GM23248 (cell line): ENCODE data around the gene SLC34A1. TPM values are rescaled to one million over a fixed set of nuclear protein-coding genes. Genes with fewer than 3 reads are reported as not detected.

Experiments used
- DNase-seq: peaks from one replicate; pipeline ENCODE4 v3.0.0-alpha.2; 2015
- H2AFZ ChIP-seq: fragments of 200-600 bp; sonication (generic); 2 replicates; pipeline ENCODE4 v1.6.1; 2016; ENCODE audit warnings: antibody characterized with exemption
- H3F3A ChIP-seq: fragments of 200-600 bp; sonication (generic); 2 replicates; pipeline ENCODE4 v1.6.1; 2016; ENCODE audit warnings: mild to moderate bottlenecking, antibody characterized with exemption, mixed run types; ENCODE audit not compliant: insufficient read depth
- H3K27ac ChIP-seq: fragments of 200-600 bp; sonication (generic); 2 replicates; pipeline ENCODE4 v1.5.1; 2016; ENCODE audit warnings: mild to moderate bottlenecking
- H3K27me3 ChIP-seq: fragments of 200-600 bp; sonication (generic); replicated peaks from 2 replicates; pipeline ENCODE4 v1.6.1; 2016; ENCODE audit warnings: mild to moderate bottlenecking; ENCODE audit not compliant: insufficient read depth
- H3K36me3 ChIP-seq: fragments of 200-600 bp; sonication (generic); 2 replicates; pipeline ENCODE4 v1.6.1; 2016; ENCODE audit warnings: low read depth, mild to moderate bottlenecking
- H3K4me1 ChIP-seq: fragments of 200-600 bp; sonication (generic); 2 replicates; pipeline ENCODE4 v1.6.1; 2016; ENCODE audit warnings: mild to moderate bottlenecking; ENCODE audit not compliant: insufficient read depth
- H3K4me2 ChIP-seq: fragments of 200-600 bp; sonication (generic); one replicate; pipeline ENCODE4 v1.6.1; 2016; ENCODE audit warnings: mild to moderate bottlenecking; ENCODE audit not compliant: unreplicated experiment
- H3K4me3 ChIP-seq: fragments of 200-600 bp; sonication (generic); 2 replicates; pipeline ENCODE4 v1.5.1; 2016; ENCODE audit warnings: mild to moderate bottlenecking
- H3K79me2 ChIP-seq: fragments of 200-600 bp; sonication (generic); 2 replicates; pipeline ENCODE4 v1.6.1; 2016; ENCODE audit warnings: mild to moderate bottlenecking; ENCODE audit not compliant: insufficient read depth
- H3K9ac ChIP-seq: fragments of 200-600 bp; sonication (generic); 2 replicates; pipeline ENCODE4 v1.6.1; 2016; ENCODE audit warnings: mild to moderate bottlenecking
- H3K9me2 ChIP-seq: fragments of 200-600 bp; sonication (generic); 2 replicates; pipeline ENCODE4 v1.6.1; 2016; ENCODE audit warnings: mixed run types, mild to moderate bottlenecking, moderate library complexity; ENCODE audit not compliant: insufficient read depth
- H3K9me3 ChIP-seq: fragments of 200-600 bp; sonication (generic); one replicate; pipeline ENCODE4 v1.6.1; 2017; ENCODE audit warnings: low read depth
- H4K20me1 ChIP-seq: fragments of 200-600 bp; sonication (generic); 2 replicates; pipeline ENCODE4 v1.6.0; 2016; ENCODE audit not compliant: insufficient read depth
- EZH2 ChIP-seq: fragments of 200-600 bp; sonication (generic); IDR thresholded peaks from 2 replicates; pipeline ENCODE4 v1.6.1; 2018; ENCODE audit warnings: antibody characterized with exemption, mild to moderate bottlenecking; ENCODE audit not compliant: insufficient read depth, poor library complexity, severe bottlenecking
- EZH2phosphoT487 ChIP-seq: fragments of 200-600 bp; sonication (generic); IDR thresholded peaks from 2 replicates; pipeline ENCODE4 v1.6.1; 2018; ENCODE audit warnings: antibody characterized with exemption, moderate library complexity, mild to moderate bottlenecking, low read depth; ENCODE audit not compliant: insufficient read depth
- WGBS, 2 experiments: methylation state at CpG; one replicate each; pipeline ENCODE4 v1.1.6; 2015 to 2017; ENCODE audit warnings: low lambda C conversion rate in 2 of 2, low coverage in 1 of 2; ENCODE audit errors: missing lambda C conversion rate in 2 of 2; 5-methylcytosine and 5-hydroxymethylcytosine counted together
- in situ Hi-C: fragments of 300-500 bp; cut with MboI; formaldehyde crosslinking; loops from 2 replicates; pipeline ENCODE4 v1.15.0; 2020
- polyA plus RNA-seq: library from polyadenylated mRNA; unstranded; fragments of >200 nt; fragmentation: Nextera tagmentation; extraction: Ambion mirVana; gene quantifications from 2 replicates; pipeline ENCODE4 v1.2.1, GENCODE V29; 2016
- total RNA-seq: library from RNA; depleted of rRNA; stranded (reverse); fragments of >200 nt; shearing (Covaris generic); gene quantifications from 2 replicates; pipeline ENCODE4 v1.2.3, GENCODE V29; 2014

Gene SLC34A1
- total and polyA plus RNA-seq, 2 experiments from 2014 or later: not detected

DNA sequence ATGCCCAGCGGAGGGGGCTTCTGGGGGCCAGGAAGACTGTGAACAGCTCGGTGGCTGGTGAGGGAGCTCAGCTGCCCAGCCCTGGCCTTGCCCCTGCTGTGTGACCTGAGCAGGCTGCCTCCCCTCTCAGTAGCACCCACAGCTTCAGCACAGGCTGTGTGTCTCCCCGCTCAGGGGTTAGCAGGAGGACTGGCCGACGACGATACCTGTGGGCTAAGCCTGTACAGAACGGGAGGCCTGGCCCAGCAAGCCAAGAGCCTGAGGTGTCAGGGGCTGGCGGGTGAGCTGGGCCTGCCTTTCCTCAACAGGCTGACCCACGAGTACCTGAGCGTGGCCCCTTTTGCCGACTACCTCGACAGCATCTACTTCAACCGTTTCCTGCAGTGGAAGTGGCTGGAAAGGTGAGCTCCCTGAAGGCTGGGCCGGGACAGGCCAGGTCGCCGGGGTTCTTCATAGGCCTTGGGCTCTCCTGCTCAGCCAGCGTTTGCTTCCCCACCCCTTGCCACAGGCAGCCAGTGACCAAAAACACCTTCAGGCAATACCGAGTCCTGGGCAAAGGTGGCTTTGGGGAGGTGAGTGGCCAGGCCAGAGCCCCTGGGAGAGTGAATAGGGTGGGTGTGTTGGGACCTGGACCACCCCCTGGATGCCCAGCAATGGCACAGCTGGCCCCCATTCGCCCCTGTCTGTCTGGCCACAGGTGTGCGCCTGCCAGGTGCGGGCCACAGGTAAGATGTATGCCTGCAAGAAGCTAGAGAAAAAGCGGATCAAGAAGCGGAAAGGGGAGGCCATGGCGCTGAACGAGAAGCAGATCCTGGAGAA lies 48.8 kb downstream of the SLC34A1 start:
- WGBS, 2 experiments: 93 to 94% methylated on average over 21 to 25 of the region's 25 CpGs
- Histone ChIP-seq H3K9me2 (no peaks in the 10 kb centered on the region), H3K4me1 (peaks cover under 1% of the 10 kb centered on the region; the same call in 1 of the 2 replicates), H3K4me2 (no peak overlapping the region), H3K9ac (no peak overlapping the region), H4K20me1 (no peaks in the 10 kb centered on the region), H3K9me3 (no peaks in the 10 kb centered on the region), H3F3A (no peaks in the 10 kb centered on the region), H3K4me3 (no peak overlapping the region), H3K36me3 (no peaks in the 10 kb centered on the region; the same call in 1 of the 2 replicates), H3K27ac (no peak overlapping the region), H2AFZ (no peak overlapping the region), H3K27me3 (no peaks in the 10 kb centered on the region), H3K79me2 (peaks cover 16% of the 10 kb centered on the region)
- TF ChIP-seq EZH2phosphoT487: no peak
- TF ChIP-seq EZH2: no peak
- no peak for DNase-seq
- in situ Hi-C loops: no loop called here

DNA sequence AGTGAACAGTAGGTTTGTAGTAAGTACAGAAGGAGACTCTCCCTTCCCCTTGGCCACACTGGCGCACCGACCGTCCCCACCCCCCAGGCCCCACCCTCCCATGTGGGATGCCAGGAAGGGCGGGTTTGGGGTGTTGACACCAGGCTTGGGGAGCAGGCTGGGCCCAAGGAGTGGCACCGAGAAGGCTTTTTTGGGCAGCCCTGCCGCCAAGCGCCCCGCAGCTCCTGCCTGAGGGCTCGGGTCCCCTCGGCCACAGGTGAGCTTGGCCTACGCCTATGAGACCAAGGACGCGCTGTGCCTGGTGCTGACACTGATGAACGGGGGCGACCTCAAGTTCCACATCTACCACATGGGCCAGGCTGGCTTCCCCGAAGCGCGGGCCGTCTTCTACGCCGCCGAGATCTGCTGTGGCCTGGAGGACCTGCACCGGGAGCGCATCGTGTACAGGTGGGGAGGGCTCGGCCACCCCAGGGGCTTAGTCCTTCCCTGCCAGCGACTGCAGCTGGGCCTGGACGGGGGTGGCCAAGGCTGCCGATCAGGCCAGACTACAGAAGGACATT lies 49.5 kb downstream of the SLC34A1 start:
- no peak overlapping the region for H3K4me2 ChIP-seq
- no peaks in the 10 kb centered on the region for H3K4me1 ChIP-seq
- H3K79me2 ChIP-seq: peaks cover 10% of the 10 kb centered on the region
- no peak overlapping the region for H3K4me3 ChIP-seq
- H3F3A ChIP-seq: no peaks in the 10 kb centered on the region
- no peaks in the 10 kb centered on the region; the same call in 1 of the 2 replicates for H3K36me3 ChIP-seq
- no peaks in the 10 kb centered on the region for H3K9me3 ChIP-seq
- no peaks in the 10 kb centered on the region for H3K27me3 ChIP-seq
- H4K20me1 ChIP-seq: no peaks in the 10 kb centered on the region
- no peak overlapping the region for H3K9ac ChIP-seq
- H2AFZ ChIP-seq: no peak overlapping the region
- DNase-seq: no peak
- no peak overlapping the region for H3K27ac ChIP-seq
- WGBS, 2 experiments: 95% methylated on average over 21 to 27 of the region's 29 CpGs
- in situ Hi-C loops: no loop called here
- no peak for TF ChIP-seq EZH2phosphoT487
- no peak for TF ChIP-seq EZH2
- H3K9me2 ChIP-seq: no peaks in the 10 kb centered on the region

- no peaks in the 10 kb centered on the region for H3K27me3 ChIP-seq
- no peaks in the 10 kb centered on the region for H4K20me1 ChIP-seq
- in situ Hi-C loops: no loop called here
- TF ChIP-seq EZH2 (no peak), EZH2phosphoT487 (no peak)
- WGBS, 2 experiments: 92% methylated on average over 8 of the region's 8 CpGs
- H3K27ac ChIP-seq: no peak overlapping the region
- H2AFZ ChIP-seq: no peak overlapping the region
- H3K4me1 ChIP-seq: no peaks in the 10 kb centered on the region
- no peaks in the 10 kb centered on the region for H3K9me2 ChIP-seq
- H3K9ac ChIP-seq: no peak overlapping the region
- H3K4me2 ChIP-seq: no peak overlapping the region
- H3F3A ChIP-seq: no peaks in the 10 kb centered on the region
- H3K9me3 ChIP-seq: no peaks in the 10 kb centered on the region
- H3K79me2 ChIP-seq: 0 out of 2 replicates have a peak, but pooled peaks cover 3% of the 10 kb centered on the region
- no peaks in the 10 kb centered on the region; the same call in 1 of the 2 replicates for H3K36me3 ChIP-seq
- no peak overlapping the region for H3K4me3 ChIP-seq
- no peak for DNase-seq
Measured at GRCh38 chr5:177434437-177434836, 50.2 kb downstream of the SLC34A1 start.

DNA sequence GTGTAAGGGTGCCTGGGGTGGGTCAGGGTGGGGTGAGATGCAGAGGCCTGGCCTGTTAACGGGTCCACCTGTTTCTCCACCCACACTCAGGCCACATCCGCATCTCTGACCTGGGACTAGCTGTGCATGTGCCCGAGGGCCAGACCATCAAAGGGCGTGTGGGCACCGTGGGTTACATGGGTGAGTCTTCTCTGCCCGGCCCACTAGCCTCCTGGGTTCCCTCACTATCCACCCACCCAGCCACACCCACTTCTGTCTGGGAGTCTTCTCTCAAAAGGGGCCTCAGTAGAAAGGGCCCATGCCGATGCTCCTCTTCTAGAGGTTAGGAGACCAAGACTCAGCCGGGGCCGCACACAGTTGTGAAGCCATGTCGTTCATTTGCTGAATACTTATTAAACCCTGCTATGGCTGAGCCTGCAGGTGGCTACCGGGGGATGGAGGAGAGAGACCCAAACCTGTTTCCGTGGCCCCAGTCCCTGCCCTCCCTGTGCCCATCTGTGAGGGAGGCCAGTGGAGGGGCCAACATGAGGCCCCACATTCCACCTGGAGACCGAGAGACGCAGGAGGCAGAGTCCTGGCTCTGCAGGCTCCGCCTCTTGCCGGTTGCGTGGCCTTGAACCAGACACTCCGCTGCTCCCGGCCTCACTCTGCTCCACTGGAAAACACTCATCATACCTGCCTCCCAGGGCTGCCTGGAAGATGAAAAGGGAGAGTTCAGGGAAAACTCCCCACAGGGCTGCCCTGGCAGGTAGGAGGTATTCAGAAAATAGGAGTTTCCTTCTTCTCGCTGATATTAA lies 50.9 kb downstream of the SLC34A1 start:
- H3K36me3 ChIP-seq: no peaks in the 10 kb centered on the region; the same call in 1 of the 2 replicates
- WGBS, 2 experiments: 94 to 96% methylated on average over 20 of the region's 20 CpGs

More for the DNA sequence above, 50.9 kb downstream of the SLC34A1 start:
- Histone ChIP-seq H3K4me3 (no peak overlapping the region), H3K9me3 (no peaks in the 10 kb centered on the region), H2AFZ (no peak overlapping the region), H3K9me2 (no peaks in the 10 kb centered on the region), H3K79me2 (no peaks in the 10 kb centered on the region), H4K20me1 (no peaks in the 10 kb centered on the region), H3K27me3 (no peaks in the 10 kb centered on the region), H3K9ac (no peak overlapping the region), H3K27ac (no peak overlapping the region), H3K4me2 (no peak overlapping the region), H3K4me1 (no peaks in the 10 kb centered on the region), H3F3A (no peaks in the 10 kb centered on the region; the same call in 1 of the 2 replicates)
- in situ Hi-C loops: no loop called here
- no peak for TF ChIP-seq EZH2
- TF ChIP-seq EZH2phosphoT487: no peak
- no peak for DNase-seq
